Fibroblast of peridontal ligament (primary cell): ENCODE data around the gene VDAC1.
A peak's percentile ranks its signal among the peaks of the same experiment; 100 is the strongest.

Source experiments
- DNase-seq: peaks from one replicate; pipeline ENCODE4 v3.0.0-alpha.2; 2010; ENCODE audit errors: extremely low read depth

VDAC1 gene

DNA sequence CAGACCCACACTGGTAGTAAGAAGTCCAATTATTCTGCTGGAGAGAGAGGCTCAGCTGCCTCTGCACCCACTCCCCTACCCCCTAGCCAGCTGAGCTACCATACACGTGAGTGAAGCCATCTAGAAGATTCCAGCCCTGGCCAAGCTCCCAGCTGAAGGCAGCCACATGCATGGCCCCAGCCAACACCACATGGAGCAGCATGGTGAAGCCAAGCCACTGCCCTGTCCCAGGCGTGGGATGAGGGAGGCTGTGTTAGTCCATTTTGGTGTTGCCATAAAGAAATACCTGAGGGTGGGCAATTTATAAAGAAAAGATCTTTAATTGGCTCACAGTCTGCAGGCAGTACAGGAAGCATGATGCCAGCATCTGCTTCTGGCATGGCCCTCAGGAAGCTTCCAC, 20.0 kb upstream of the VDAC1 start:
- no peak for DNase-seq

DNA sequence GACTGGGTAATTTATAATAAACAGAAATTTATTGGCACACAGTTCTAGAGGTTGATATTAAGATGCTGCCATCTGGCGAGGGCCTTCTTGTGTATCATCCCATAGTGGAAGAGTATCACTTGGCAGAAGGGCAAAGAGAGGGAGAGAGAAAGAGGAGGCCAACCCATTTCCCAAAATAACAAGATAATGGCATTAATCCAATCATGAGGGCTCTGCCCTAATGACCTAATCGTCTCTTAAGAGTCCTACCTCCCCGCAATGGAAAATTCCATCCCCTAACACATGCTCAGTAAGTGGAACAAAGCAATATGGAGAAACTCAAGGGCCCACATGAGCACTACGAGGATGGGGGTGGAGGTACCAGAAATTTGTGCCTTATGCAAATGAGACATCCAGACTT, 17.6 kb upstream of the VDAC1 start:
- no peak for DNase-seq

DNA sequence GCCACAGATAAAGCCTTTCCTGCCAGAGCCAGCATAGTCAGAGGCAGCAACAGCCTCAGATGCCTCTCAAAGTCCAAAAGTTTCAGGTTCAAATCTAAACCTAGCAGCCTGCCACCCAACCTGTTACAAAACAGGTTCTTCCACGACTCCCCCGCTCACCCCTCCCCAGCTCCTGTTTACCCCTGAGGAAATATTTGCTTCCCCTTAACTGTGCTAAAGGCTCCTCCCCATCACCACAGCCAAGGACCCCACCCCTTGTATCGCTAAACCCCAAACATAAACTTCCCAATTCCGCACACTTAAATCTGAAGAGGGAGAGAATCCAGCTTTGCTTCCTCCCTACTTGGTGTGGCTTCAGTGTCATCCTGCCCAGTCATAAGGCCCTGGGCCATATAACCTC, 15.4 kb upstream of the VDAC1 start:
- no peak for DNase-seq

DNA sequence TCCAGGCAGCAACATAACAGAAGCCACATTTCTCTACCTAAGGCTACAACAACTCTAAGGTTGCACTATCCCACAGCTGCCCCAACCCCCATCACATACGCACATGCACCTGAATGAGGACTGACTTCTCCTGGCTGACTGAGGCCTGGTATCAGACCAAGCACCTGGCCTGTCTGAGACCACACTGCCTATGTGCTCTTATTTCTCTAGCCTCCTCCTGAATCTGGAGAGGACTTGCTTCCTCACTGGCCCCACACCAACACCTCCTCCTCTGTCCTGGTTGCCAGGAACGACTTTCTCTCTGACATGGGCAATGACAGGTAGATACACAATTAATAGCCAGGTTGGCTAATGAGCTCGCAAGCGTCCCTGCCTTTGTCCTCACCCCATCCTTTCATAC, 14.9 kb upstream of the VDAC1 start:
- no peak for DNase-seq

DNA sequence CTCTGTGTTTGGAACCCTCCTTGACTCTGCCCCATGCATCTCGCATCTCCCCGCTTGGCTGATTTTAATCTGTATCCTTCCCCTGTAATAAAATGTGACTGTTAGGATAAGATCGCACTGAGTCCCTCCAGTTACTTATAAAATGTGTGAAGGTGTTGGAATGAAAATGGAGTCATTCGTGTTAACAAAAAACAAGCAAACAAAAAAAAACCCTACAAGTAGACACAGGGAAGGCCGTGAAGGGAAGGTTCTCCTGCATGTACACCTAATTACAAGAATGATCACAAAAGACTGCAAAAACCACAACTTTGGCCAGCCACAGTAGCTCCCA, 14.2 kb upstream of the VDAC1 start:
- DNase-seq, result no peak

DNA sequence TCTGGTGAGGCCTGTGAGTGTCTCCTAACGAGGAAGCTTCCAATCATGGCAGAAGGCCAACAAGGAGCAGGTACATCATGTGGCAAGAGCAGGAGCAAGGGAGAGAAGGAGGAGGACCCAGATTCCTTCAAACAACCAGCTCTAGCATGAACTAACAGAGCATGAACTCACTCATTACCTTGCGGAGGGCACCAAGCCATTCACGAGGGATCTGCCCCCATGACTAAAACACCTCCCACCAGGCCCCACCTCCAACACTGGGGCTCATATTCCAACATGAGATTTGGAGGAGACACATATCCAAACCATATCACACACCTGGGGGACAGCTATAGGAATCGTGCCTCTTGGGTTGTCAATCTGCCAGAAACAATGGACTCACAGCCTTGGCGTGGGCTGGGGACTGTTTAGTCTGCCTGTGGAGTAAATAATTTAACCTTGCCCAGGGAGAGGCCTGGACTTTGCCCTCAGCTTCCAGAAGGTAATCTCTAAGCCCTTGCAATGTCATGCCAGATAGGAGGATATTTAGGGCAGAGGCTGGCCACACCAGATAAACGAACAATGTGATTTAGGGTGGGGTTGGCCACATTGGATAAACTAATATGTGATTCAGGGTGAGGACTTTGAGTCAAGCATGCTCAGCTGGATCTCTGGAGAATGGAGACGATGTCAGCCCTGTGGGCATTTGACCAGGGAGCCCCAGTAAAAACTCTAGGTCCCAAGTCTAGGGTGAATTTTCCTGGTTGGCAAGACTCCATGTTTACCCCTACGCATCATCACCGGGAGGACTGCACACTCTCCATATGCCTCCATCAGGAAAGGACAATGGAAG, 13.6 kb upstream of the VDAC1 start:
- DNase-seq, result no peak

DNA sequence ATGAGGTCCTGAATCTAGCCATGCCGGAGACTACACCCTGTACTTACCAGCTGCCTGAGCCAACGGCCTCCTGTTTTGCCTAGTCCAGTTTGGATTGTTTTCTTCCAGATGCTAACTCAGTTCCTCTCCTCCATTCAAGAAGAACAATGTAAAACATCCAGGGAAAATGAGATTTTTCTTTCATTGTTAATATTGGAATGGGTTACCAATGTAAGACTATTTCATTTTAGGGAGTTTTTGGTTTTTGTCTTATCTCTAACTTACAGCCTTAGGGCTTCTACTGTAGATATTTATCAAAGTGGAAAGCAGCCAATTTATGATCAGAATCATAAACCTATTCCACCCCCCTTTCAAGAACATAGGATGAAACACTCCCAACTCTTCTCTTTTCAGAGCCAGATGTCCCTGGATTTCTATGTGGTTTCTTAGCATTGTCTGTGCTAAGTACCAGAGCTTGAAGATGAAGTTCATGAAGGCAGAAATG, 3.5 kb upstream of the VDAC1 start:
- no peak for DNase-seq

DNA sequence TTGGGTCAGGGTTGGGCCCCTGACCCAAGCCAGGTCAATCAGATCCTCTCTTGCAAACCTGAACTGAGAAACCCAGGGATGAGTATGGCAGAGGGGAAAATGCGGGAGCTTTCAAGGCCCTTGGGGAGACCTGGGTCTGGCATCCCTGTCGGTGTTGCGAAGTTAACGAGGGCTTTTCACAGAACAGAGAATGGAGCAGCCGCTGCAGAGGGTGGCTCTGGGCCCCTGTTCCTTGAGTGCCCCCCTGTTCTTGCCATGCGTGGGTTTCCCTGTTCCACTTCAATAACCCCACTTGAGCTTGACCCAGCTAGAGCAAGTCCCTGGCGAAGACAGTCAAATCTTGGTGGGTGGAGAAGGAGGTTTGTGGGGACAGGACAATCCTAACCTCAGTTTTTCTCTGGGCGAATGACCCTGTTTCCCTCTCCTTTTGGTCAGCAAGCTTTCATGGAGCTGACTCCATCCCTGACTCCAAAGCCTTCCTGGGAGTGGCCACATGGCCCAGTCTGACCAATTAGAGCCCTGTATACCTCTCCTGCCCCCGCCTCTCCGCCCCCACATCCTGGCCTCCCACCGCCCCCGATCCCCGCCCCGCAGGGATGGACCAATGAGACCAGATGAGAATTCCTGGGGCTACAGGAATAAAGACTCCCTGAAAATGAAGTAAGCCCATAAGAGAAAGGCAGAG, 2.9 kb upstream of the VDAC1 start:
- DNase-seq, result no peak

DNA sequence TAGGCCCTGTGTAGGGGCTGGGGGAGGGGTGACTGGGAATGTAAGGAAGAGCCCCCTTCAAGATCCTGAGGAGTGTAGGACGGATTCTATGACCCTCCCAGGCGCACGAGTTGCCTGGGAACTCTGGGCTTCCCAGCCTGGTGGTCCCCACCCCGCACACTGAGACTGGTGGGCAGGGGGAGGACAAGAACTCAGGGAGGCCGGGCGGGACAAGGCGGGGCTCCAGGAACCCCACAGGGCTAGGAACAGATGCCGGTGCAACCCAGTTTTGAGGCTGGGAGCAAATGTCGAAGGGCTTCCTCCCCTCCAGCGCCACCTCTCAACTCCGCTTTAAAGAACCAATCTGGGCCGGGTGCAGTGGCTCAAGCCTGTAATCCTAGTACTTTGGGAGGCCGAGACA, 1.3 kb upstream of the VDAC1 start:
- DNase-seq, result no peak

DNA sequence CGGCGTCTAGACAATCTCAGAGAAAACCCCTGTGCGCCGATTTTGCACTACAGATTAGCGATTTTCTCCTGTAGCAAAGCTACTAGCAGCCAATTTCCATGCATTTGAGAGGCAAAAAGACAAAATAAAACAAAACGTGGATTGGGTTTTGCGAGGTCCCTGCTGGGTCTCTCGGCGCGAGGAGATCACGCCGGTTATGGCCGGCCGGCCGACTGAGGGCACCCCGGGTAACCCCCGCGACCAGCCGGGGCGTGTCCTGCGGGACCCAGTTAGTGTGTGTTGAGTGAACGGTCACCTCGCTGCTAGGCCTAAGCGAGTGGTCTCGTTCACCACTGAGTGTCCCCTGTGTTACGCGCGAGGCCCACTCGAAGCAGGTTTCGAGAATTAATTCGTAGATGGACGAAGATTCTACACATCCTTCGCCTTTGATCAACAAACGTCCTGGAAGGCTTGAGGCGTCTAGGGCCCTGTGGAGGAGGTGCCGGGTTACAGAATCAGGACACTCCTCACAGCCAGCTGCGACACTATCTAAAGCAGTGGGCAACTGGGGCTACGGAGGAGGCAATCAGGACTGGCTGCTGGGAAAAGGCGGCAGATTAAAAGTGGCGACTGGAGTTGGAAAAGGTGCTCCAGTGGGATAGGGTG, 764 bp upstream of the VDAC1 start:
- no peak for DNase-seq

DNA sequence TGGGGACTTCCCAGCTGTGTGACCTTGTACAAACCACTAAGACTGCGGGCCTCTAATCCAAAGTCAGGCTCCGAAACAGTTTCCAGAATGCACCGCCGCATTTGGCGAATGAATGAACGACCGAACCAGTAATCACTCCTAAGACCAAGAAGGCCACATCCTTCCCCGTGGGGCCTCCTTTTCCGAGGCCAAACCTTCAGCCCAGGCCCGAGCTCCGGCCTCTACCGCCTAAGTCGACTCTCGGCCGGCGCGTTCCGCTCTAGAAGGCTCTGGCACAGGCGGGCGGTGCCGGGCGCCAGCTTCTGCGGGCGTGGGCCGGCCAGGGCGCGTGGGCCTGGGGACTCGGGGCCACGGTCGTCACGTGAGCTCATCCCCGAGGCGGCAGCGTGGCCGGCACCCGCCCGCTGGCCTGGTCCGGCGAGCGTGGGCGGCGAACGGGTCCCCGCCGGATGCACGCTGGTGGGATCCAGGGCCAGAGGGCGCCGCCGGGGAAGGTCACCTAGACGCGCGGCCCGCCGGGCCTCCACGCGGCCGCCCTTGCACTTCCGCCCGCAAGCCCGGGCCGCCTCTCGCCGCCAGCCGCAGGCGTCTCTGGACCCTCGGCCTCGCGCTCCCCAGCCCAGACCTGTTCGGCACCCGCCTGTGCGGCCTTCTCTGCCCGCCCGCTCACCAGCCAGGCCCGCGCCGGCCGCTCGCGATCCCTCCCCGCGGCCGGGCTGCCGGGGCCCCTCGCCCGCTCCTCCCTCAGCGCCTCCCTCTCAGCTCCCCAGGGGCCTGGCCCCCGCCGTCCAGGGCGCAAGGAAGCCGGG, 754 bp downstream of the VDAC1 start:
- DNase-seq, result peak; percentile 40

DNA sequence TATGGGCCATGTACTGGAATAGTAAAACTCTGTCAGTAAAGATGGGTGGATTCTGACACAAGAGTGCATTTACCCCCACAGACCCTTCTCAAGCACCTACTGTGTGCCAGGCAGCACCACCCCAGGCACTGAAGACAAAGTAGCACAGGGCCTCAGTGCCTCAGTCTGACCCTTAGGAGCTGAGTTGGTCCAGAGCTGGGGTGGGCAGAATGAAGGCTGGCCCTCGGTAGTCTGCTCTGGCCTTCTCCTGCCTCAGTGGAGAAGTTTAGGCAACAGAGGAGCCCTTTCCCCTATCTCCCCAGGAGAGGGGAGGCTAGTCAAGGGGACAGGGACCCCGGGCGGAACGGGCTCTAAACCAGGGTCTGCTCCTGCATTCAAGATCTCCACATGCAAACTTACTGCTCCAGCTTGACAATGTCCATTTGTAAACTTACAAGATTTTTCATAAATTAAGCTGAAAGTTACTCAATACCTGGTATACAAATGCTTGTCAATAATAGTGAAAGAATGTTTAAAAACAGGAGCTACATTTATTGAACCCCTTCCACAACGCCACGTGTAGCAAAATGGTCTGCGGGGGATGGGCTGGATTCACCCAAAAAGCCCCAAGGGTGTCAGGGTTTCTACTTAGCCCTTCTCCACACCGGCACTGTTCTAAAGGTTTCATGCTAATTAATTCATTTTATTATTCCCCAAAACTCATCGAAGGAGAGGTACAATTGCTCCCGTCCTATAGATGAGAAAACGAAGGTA, 1.5 kb downstream of the VDAC1 start:
- DNase-seq, result no peak

DNA sequence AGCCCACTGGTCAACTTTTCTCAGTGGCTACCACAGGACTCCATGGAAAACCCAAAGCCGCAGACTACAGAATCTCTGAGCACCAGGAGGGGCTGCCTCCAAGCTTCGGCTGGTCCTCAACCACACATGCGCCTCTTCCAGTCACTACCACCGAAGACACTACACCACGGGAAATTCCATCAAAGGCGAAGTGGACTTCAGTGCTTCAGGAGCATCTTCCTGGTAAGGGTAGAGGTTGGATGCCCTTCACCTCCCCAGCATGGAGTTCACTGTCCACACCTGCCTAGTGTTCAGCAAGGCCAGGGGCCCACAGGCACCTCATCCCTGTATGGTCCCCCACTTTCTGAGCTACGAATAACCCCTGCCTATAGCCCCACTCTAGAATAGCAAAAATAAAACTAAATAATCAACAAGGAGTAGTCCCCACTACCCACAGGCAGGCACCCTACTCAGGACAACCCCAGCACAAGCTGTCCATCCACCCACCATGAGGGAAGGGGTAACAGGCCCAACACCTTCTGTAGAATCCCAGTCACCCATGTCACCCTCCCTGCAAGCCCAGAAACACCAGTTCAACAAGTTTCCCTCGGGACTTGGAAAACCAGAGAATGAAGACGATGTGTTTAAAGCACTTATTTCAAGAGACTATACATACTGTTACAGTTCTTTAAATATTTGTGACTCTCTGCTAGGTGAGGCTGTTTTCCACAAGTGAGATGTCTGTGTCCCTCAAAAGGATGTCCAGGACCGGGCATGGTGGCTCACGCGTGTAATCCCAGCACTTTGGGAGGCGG, 2.6 kb downstream of the VDAC1 start:
- DNase-seq, result no peak

DNA sequence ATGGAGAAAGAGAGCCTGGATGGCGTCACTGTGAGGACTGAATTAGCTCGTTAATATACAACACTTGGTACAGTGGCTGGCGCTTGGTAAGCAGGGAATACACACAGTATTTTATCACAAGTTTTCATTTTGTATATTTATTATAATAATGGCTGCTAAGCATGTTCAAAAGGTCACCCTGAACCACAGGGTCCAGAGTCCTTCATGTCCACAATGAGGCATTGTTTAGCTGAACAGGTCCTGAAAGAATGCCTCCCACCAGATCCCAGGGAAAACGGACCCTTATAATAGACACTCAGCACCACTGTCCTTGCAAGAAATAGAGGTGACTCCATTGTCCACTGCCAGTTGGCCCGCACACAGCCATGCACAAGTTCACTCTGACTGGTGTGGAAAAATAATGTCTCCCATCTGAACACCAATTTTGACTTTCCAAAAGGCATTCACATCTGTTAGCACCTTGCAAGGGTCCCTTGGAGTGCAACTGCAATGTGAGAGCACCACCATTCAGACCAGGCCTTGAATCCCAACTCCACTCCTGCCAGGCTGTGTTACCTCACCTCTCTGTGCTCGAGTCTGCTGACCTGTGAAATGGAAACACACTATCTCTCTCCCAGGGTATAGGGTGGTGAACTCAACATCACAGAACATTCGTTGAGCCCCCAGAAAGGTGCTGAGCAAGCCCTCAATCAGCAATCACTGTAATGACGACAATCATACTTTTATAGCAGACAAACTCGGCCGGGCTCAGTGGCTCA, 3.9 kb downstream of the VDAC1 start:
- DNase-seq, result no peak

DNA sequence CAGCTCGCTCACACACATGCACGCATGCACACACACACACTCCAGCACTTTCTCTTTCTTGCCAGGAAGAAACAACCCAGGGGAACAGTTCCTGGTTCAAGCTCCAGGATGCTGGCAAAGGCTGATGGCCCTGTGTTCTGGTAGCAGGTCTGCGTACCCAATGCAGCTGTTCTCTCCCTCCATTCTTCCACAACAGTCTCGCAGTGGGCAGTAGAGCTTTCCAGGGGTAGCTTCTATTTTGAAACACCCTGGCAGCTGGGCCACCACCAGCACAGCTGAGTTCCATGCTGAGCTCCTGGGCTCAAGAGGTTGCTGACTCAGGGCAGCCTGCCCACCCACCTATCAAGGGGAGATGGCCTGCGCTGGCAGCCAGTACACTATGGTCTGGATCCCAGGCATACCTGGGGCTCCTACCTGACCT, 4.7 kb downstream of the VDAC1 start:
- DNase-seq, result peak; percentile 18

DNA sequence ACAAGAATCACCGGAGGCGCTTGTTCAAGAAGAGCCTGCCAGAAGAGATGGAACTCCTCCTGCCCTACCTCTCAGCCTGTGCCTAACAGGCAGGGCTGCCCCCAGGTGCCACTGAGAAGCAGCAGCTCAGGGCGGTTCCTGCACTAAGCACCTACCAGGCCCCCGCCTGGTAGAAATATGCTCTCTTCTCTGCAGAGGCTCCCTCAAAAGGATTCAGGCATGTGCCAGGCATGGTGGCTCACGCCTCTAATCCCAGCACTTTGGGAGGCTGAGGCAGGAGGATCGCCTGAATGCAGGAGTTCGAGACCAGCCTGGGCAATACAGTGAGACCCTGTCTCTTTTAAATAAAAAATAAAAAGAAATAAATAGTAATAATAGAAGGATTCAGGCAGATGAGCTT, 6.0 kb downstream of the VDAC1 start:
- DNase-seq, result no peak

DNA sequence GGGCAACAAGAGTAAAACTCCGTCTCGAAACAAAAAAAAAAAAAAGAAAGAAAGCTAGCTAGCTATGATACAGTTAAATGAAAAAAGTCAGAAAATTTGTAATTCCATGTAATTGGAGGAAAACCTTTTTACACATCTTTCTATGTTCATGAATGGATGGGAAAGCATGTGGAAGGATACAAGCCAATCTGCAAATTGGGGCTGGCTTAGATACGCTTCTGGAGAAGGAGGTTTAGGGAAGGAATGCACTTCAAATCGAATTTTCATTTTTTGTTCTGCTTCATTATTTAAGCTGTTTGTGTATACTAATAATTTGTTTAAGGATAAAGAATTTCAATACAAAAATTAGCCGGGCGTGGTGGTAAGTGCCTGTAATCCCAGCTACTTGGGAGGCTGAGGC, 6.7 kb downstream of the VDAC1 start:
- DNase-seq, result no peak

DNA sequence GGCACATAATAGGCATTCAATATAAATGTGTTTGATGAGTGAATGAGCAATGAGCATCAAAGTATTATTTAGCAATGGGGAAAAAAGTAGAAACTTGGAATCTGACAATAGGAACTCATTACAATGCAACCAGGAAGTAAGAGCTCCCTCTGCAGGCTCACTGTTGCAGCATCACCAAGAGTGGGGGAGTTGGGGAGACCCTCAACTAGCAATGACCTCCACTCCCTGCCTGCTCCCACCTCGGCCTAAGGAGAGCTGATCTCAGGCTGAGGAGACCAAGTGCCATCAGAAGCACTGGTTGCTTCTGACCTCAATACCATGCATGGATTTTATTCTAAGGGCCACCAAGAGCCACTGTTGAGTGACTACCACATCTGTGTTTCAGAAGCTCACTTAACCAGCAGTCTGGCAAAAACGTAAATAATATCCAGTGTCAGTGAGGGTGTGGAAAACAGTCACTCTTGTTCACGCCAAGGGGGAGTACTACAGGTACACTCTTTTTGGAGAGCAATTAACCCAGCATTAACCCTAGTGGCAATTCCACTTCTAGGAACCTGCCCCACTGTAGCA, 8.0 kb downstream of the VDAC1 start:
- DNase-seq, result no peak

DNA sequence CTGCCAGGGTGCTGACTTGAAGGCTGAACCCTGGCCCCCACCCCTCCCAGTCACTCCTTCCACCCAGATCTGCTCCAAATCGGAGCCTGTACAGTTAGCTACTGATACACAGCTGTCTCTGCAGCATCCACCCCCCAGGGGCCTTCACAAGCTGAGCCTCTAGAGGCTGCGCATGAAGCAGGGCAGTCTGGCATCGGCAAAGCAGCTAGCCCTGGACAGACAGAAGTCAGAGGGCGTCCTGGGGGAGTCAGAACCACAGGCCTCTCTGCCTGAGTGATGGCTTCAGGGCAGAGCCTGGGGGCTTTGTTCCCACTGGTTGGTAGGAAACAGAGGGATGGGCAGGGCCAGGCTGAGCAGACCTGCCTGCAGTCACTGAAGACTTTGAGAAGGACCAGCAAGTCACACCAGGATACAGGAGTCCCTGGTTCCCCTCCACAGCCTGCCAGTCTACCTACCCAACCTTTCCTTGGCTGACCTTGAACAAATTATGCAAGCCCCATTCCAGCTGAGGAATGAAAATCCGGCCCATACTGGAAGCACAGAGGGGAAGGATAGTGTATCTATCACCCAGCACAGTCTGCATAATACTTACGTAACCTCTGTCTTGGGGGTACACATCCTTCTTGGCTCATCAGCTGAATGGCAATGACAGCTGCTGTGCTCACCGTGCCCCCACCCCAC, 8.8 kb downstream of the VDAC1 start:
- no peak for DNase-seq
